ENCODE results near the gene PPP2R2D. TPM values are rescaled to one million over a fixed set of nuclear protein-coding genes. Genes with fewer than 3 reads are reported as not detected.

The PPP2R2D gene
- total RNA-seq, 1 experiment from 2014 or later = 35.1 TPM

DNA sequence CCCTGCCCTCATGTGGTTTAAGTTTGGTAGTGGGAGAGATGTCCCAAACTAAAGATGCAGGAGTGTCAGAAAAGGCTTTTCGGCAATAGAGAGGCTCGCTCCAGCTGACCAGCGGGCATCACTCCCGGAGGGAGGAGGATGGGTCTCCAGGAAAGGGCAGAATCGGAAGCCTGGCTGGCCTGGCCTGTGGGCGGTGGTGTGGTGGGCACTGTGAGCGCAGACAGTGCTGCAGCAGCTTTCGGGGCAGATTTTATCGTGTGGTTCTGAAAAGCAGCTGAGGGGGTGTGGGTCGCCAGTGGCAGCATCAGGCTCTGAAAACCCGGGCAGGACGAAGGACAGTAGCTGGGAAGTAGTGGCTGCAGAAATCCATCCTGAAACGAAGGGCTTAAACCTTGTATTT is 68.1 kb downstream of the PPP2R2D start:
- no peak overlapping the region for H4K8ac ChIP-seq (replicated peaks; ENCODE audit: insufficient read length, low read depth, low read length)
- TF ChIP-seq, protein P1, sequence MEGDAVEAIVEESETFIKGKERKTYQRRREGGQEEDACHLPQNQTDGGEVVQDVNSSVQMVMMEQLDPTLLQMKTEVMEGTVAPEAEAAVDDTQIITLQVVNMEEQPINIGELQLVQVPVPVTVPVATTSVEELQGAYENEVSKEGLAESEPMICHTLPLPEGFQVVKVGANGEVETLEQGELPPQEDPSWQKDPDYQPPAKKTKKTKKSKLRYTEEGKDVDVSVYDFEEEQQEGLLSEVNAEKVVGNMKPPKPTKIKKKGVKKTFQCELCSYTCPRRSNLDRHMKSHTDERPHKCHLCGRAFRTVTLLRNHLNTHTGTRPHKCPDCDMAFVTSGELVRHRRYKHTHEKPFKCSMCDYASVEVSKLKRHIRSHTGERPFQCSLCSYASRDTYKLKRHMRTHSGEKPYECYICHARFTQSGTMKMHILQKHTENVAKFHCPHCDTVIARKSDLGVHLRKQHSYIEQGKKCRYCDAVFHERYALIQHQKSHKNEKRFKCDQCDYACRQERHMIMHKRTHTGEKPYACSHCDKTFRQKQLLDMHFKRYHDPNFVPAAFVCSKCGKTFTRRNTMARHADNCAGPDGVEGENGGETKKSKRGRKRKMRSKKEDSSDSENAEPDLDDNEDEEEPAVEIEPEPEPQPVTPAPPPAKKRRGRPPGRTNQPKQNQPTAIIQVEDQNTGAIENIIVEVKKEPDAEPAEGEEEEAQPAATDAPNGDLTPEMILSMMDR (conservative IDR thresholded peaks at IDR 0.05) = no peak
- no peak overlapping the region for H2BK20ac ChIP-seq (ENCODE audit: low read depth, low read length, poor library complexity, severe bottlenecking)
- H3K14ac ChIP-seq (ENCODE audit: insufficient read depth, low read length) = no peak overlapping the region; the same call in 1 of the 2 replicates
- no peak overlapping the region for H2BK12ac ChIP-seq (ENCODE audit: insufficient read length, low read depth, low read length)
- no peak overlapping the region for H3K4me2 ChIP-seq (ENCODE audit: insufficient read depth, insufficient read length, low read length)
- no peak overlapping the region for H3K27ac ChIP-seq (ENCODE audit: insufficient read length, low read depth, low read length)
- H2AK5ac ChIP-seq (ENCODE audit: insufficient read length, low read length) = no peak overlapping the region
- H2BK120ac ChIP-seq (ENCODE audit: low read depth, low read length, poor library complexity, severe bottlenecking) = no peak overlapping the region
- no peak overlapping the region for H3K18ac ChIP-seq (ENCODE audit: insufficient read length, low read depth, low read length)
- no peak overlapping the region for H3K56ac ChIP-seq (ENCODE audit: insufficient read length, low read depth, low read length)
- no peak overlapping the region for H2BK15ac ChIP-seq (ENCODE audit: low read depth, low read length)
- Mint-ChIP-seq H3K36me3 (ENCODE audit: insufficient read depth in 1 of 3, low read depth in 3 of 3) (peaks cover 28 to 68% (median 61%) of the 10 kb centered on the region in 3 experiments), H3K27me3 (ENCODE audit: low read depth) (no peaks in the 10 kb centered on the region), H3K27ac (peak overlapping the region in 1 of 3 experiments; percentile 74; a peak in 1 of 7 replicates), H3K4me1 (peaks cover 1 to 2% of the 10 kb centered on the region in 2 experiments; a peak in 1 of 4 replicates), H3K4me3 (no peak overlapping the region), H3K9me3 (no peaks in the 10 kb centered on the region)
- no peaks in the 10 kb centered on the region for H3K23me2 ChIP-seq (ENCODE audit: insufficient read length, low read depth, low read length, poor library complexity, severe bottlenecking)
- H3T11ph ChIP-seq (ENCODE audit: low read length) = no peak overlapping the region
- H4K91ac ChIP-seq (ENCODE audit: insufficient read length, low read depth, low read length) = no peak overlapping the region
- DNase-seq = no peak
- no peak overlapping the region for H2AFZ ChIP-seq (ENCODE audit: low read length)
- no peaks in the 10 kb centered on the region for H3K4me1 ChIP-seq (ENCODE audit: insufficient read depth, low read length)
- H3K9ac ChIP-seq (ENCODE audit: extremely low read depth, insufficient read length, low read length) = no peak overlapping the region
- no CpG with 5 or more reads among the region's 13 CpGs for WGBS (ENCODE audit: extremely low coverage, insufficient read length, low lambda C conversion rate)
- H4K5ac ChIP-seq (ENCODE audit: insufficient read length, low read depth, low read length) = no peak overlapping the region
- no peak overlapping the region for H2BK5ac ChIP-seq (ENCODE audit: insufficient read length, low read length)
- no peaks in the 10 kb centered on the region for H3K79me1 ChIP-seq (ENCODE audit: insufficient read depth, low read depth, low read length, poor library complexity, severe bottlenecking)
- H4K20me1 ChIP-seq (ENCODE audit: control insufficient read depth, insufficient read depth, insufficient read length) = peaks cover 4% of the 10 kb centered on the region
- no peaks in the 10 kb centered on the region for H3K79me2 ChIP-seq (ENCODE audit: insufficient read depth, low read length)
- no peak overlapping the region for H3K23ac ChIP-seq (ENCODE audit: insufficient read length, low read depth, low read length)
- H3K9me3 ChIP-seq (ENCODE audit: control insufficient read depth, low read depth, low read length) = no peaks in the 10 kb centered on the region
- H3K27me3 ChIP-seq (ENCODE audit: insufficient read depth, low read length) = no peaks in the 10 kb centered on the region
- no peak overlapping the region for H3K4ac ChIP-seq (ENCODE audit: low read depth, low read length)
